ENCODE measurements around the gene AEN. TPM values are rescaled to one million over a fixed set of nuclear protein-coding genes. Genes with fewer than 3 reads are reported as not detected.
A peak's percentile ranks its signal among the peaks of the same experiment; 100 is the strongest.

Gene AEN
- total RNA-seq, 4 donors from 2014 or later = 13.3 to 29.0 (median 23.4) TPM

DNA sequence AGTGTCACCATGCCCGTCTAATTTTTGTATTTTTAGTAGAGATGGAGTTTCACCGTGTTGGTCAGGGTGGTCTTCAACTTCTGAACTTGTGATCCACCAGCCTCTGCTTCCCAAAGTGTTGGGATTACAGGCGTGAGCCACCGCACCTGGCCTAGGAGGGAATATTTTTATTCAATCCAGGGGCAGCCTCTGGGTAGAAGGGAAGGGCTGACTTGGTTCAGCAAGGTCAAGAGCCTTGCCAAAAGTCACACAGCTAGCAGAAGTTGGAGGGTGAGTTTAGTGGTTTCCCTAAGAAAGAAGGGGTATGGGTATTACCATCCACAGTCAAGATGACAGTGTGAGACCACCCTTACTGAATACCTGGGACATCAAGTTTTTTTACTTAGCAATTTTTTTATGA, 4.9 kb upstream of the AEN start:
- H3K4me3 ChIP-seq = no peak overlapping the region
- H3K36me3 ChIP-seq = no peaks in the 10 kb centered on the region
- DNase-seq (ENCODE audit: extremely low spot score) = peak; percentile 50
- no peak for TF ChIP-seq EP300 (IDR thresholded peaks at IDR 0.05)
- TF ChIP-seq, protein P1, sequence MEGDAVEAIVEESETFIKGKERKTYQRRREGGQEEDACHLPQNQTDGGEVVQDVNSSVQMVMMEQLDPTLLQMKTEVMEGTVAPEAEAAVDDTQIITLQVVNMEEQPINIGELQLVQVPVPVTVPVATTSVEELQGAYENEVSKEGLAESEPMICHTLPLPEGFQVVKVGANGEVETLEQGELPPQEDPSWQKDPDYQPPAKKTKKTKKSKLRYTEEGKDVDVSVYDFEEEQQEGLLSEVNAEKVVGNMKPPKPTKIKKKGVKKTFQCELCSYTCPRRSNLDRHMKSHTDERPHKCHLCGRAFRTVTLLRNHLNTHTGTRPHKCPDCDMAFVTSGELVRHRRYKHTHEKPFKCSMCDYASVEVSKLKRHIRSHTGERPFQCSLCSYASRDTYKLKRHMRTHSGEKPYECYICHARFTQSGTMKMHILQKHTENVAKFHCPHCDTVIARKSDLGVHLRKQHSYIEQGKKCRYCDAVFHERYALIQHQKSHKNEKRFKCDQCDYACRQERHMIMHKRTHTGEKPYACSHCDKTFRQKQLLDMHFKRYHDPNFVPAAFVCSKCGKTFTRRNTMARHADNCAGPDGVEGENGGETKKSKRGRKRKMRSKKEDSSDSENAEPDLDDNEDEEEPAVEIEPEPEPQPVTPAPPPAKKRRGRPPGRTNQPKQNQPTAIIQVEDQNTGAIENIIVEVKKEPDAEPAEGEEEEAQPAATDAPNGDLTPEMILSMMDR (IDR thresholded peaks at IDR 0.05) = no peak
- TF ChIP-seq POLR2AphosphoS5 (IDR thresholded peaks at IDR 0.05) = no peak
- no peak for TF ChIP-seq POLR2A (IDR thresholded peaks at IDR 0.05; ENCODE audit: low read depth)
- WGBS = 96% methylated on average over 4 of the region's 4 CpGs
- H3K9me3 ChIP-seq = no peaks in the 10 kb centered on the region
- intact Hi-C loops (cut with DNase I) = no loop called here
- H3K27me3 ChIP-seq = peaks cover 0 to 36% (median 2%) of the 10 kb centered on the region in 4 donors
- H3K4me1 ChIP-seq = peaks cover 4 to 8% (median 6%) of the 10 kb centered on the region in 4 donors
- no peak overlapping the region for H3K27ac ChIP-seq (replicated peaks in 1 of 4)

DNA sequence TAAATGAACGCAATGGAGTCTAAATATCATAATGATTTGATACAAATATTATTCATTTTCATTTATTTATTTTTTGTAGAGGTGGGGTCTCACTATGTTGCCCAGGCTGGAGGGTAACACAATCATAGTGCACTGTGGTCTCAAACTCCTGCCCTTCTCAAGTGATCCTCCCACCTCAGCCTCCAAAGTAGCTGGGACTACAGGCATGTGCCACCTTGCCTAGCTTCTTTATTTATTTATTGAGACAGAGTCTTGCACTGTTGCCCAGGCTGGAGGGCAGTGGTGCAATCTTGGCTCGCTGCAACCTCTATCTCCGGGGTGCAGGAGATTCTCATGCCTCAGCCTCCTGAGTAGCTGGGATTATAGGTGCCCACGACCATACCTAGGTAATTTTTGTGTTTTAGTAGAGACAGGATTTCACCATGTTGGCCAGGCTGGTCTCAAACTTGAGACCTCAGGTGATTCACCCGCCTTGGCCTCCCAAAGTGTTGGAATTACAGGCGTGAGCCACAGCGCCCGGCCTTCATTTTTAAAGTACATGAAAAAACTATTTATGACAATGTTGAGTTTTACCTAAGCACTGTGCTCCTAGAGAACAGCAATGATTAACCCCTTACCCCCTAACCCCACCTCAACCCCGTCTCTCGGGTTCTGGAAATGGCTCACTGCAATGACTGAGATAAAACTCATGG, 4.0 kb upstream of the AEN start:
- WGBS = 95% methylated on average over 9 of the region's 10 CpGs
- H3K4me1 ChIP-seq = peaks cover 12 to 16% (median 14%) of the 10 kb centered on the region in 4 donors

DNA sequence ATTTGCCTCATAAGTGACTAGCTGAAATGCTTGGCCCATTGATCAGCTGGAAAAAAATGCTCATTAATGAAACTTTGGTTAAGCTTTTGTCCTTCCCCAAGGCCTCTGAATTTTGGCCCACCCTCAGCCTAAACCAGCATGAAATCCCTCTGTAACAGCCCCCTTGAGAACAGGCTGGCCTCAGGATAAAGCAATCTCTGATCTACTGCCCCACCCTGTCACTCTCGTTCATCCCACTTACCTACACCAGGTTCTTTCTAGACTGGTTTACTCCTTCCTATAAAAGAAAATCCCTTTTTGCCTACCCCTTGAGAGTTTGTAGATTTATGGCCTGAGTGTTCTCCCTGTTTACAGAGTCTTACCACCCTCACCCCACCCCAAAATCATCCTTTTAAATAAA, 3.4 kb upstream of the AEN start:
- intact Hi-C loops (cut with DNase I) = no loop called here
- Histone ChIP-seq H3K4me1 (peaks cover 18 to 22% (median 20%) of the 10 kb centered on the region in 4 donors), H3K27me3 (peaks cover 0 to 22% (median under 1%) of the 10 kb centered on the region in 4 donors), H3K4me3 (no peak overlapping the region), H3K9me3 (no peaks in the 10 kb centered on the region), H3K36me3 (no peaks in the 10 kb centered on the region), H3K27ac (replicated peaks in 1 of 4) (no peak overlapping the region)
- peak; percentile 53 for DNase-seq (ENCODE audit: extremely low spot score)
- WGBS = 69% methylated on average over 1 of the region's 1 CpG
- TF ChIP-seq, protein P1 (IDR thresholded peaks at IDR 0.05) = no peak
- no peak for TF ChIP-seq POLR2A (IDR thresholded peaks at IDR 0.05; ENCODE audit: low read depth)
- no peak for TF ChIP-seq EP300 (IDR thresholded peaks at IDR 0.05)
- no peak for TF ChIP-seq POLR2AphosphoS5 (IDR thresholded peaks at IDR 0.05)

More for the DNA sequence above, 4.0 kb upstream of the AEN start:
- H3K36me3 ChIP-seq = no peaks in the 10 kb centered on the region
- intact Hi-C loops (cut with DNase I) = no loop called here
- H3K27me3 ChIP-seq = peaks cover 0 to 28% (median 2%) of the 10 kb centered on the region in 4 donors
- H3K27ac ChIP-seq (replicated peaks in 1 of 4) = no peak overlapping the region
- TF ChIP-seq, protein P1 (IDR thresholded peaks at IDR 0.05) = no peak
- no peak for TF ChIP-seq POLR2AphosphoS5 (IDR thresholded peaks at IDR 0.05)
- TF ChIP-seq POLR2A (IDR thresholded peaks at IDR 0.05; ENCODE audit: low read depth) = no peak
- TF ChIP-seq EP300 (IDR thresholded peaks at IDR 0.05) = no peak
- H3K9me3 ChIP-seq = no peaks in the 10 kb centered on the region
- no peak overlapping the region for H3K4me3 ChIP-seq
- peak; percentile 31 for DNase-seq (ENCODE audit: extremely low spot score)

DNA sequence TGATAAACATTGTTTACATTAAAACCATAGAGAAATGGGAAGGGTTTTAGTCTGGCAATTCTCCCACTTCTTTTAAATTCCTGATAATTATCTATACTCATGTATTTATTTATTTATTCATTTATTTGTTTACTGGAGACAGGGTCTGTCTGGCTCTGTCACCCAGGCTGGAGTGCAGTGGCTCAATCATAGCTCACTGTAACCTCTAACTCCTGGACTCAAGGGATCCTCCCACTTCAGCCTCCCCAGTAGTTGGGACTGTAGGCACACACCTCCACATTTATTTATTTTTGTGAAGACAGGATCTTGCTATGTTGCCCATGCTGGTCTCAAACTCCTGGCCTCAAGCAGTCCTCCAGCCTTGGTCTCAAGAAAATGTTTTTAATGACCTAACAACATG, 2.5 kb upstream of the AEN start:
- Histone ChIP-seq H3K36me3 (no peaks in the 10 kb centered on the region), H3K4me3 (no peak overlapping the region), H3K27ac (replicated peaks in 1 of 4) (no peak overlapping the region), H3K4me1 (peaks cover 22 to 31% (median 29%) of the 10 kb centered on the region in 4 donors), H3K27me3 (peaks cover 0 to 17% (median 0%) of the 10 kb centered on the region in 4 donors), H3K9me3 (no peaks in the 10 kb centered on the region)
- intact Hi-C loops (cut with DNase I) = no loop called here
- peak; percentile 10 for DNase-seq (ENCODE audit: extremely low spot score)
- TF ChIP-seq POLR2A (IDR thresholded peaks at IDR 0.05; ENCODE audit: low read depth) (no peak), POLR2AphosphoS5 (IDR thresholded peaks at IDR 0.05) (no peak), EP300 (IDR thresholded peaks at IDR 0.05) (no peak)
- TF ChIP-seq, protein P1 (IDR thresholded peaks at IDR 0.05) = no peak
